Measurements from ENCODE around the gene FAM78B. TPM values are rescaled to one million over a fixed set of nuclear protein-coding genes. Genes with fewer than 3 reads are reported as not detected.

Gene FAM78B
- total RNA-seq, 1 donor from 2014 or later, result 3.1 TPM

DNA sequence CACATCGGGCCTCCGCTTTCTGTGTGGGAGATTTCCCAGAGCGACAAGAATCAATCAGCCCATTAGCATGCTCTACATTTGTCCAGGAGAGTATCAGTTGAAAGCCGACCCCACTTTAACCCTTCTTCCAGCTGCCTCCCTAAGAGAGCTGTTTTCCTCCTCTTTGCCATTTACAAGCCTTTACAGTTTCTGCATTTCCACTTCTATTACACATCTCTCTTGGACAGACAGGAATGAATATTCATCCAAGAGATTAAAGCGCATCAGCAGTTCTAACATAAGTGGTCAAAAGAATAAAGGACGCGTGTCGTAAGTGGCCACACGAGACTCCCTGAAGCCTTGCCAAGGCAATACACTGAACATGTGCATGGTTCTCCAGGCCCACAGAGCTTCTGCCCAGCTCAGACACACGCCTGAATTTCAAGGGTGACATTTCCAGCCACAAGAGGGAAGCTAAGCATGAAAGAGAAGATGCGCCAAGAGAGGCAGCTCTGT, 47.3 kb downstream of the FAM78B start:
- Mint-ChIP-seq H3K9me3 (ENCODE audit: low read depth) (no peaks in the 10 kb centered on the region), H3K27ac (no peak overlapping the region), H3K4me1 (ENCODE audit: low read depth) (peaks cover 9% of the 10 kb centered on the region), H3K27me3 (peaks cover 29% of the 10 kb centered on the region), H3K4me3 (ENCODE audit: low read depth) (no peak overlapping the region), H3K36me3 (ENCODE audit: insufficient read depth) (no peaks in the 10 kb centered on the region)
- TF ChIP-seq, protein P1, sequence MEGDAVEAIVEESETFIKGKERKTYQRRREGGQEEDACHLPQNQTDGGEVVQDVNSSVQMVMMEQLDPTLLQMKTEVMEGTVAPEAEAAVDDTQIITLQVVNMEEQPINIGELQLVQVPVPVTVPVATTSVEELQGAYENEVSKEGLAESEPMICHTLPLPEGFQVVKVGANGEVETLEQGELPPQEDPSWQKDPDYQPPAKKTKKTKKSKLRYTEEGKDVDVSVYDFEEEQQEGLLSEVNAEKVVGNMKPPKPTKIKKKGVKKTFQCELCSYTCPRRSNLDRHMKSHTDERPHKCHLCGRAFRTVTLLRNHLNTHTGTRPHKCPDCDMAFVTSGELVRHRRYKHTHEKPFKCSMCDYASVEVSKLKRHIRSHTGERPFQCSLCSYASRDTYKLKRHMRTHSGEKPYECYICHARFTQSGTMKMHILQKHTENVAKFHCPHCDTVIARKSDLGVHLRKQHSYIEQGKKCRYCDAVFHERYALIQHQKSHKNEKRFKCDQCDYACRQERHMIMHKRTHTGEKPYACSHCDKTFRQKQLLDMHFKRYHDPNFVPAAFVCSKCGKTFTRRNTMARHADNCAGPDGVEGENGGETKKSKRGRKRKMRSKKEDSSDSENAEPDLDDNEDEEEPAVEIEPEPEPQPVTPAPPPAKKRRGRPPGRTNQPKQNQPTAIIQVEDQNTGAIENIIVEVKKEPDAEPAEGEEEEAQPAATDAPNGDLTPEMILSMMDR (IDR thresholded peaks at IDR 0.05; ENCODE audit: unreplicated experiment), result no peak
- DNase-seq (ENCODE audit: low spot score, unreplicated experiment), result no peak

DNA sequence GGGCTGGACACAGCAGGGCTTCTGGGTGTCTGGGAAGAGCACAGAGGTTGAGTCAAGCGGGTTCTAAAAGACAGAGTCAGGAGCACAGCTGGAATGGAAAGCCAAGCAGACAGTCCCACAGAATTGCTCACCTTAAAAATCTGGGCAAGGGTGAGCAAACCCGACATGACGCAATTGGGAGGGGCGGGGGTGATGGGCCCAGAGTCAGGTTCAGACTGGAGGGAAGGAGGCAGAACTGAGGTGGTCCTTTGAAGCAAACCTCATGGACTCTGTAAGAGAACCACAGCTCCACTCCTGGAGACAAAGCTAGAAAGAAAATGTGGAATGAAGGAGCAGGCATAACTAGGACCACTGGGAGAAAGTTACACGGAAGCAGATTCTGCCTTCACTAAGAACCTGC, 49.0 kb downstream of the FAM78B start:
- TF ChIP-seq, protein P1 (IDR thresholded peaks at IDR 0.05; ENCODE audit: unreplicated experiment), result no peak
- DNase-seq (ENCODE audit: low spot score, unreplicated experiment), result no peak
- Mint-ChIP-seq H3K9me3 (ENCODE audit: low read depth) (no peaks in the 10 kb centered on the region), H3K36me3 (ENCODE audit: insufficient read depth) (no peaks in the 10 kb centered on the region), H3K27ac (no peak overlapping the region), H3K4me3 (ENCODE audit: low read depth) (no peak overlapping the region), H3K27me3 (peaks cover 29% of the 10 kb centered on the region), H3K4me1 (ENCODE audit: low read depth) (peaks cover 9% of the 10 kb centered on the region)

DNA sequence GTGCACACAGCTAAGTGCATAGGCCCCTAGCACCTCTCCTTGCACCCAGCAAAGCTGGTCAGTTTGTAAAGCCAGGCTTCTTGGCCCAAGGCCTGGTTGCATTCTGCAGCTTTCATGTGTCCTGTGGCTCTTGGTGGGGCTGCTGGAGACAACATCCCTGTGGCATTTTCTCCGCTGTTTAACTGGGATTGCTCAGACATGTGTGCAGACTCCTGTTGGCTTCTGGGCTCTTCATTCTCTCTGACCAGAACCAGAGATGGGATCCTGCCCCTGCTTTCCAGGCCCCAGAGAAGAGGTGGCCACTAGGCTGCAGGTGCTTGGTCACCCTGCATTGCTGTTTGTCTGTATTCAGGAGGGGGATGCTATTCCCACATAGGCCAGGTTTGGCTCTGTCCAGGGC, 50.8 kb downstream of the FAM78B start:
- no peaks in the 10 kb centered on the region for H3K9me3 Mint-ChIP-seq (ENCODE audit: low read depth)
- peaks cover 28% of the 10 kb centered on the region for H3K27me3 Mint-ChIP-seq
- TF ChIP-seq, protein P1 (IDR thresholded peaks at IDR 0.05; ENCODE audit: unreplicated experiment), result no peak
- no peak for DNase-seq (ENCODE audit: low spot score, unreplicated experiment)
- H3K36me3 Mint-ChIP-seq (ENCODE audit: insufficient read depth), result no peaks in the 10 kb centered on the region
- H3K27ac Mint-ChIP-seq, result no peak overlapping the region
- no peak overlapping the region for H3K4me3 Mint-ChIP-seq (ENCODE audit: low read depth)
- peaks cover 9% of the 10 kb centered on the region for H3K4me1 Mint-ChIP-seq (ENCODE audit: low read depth)

DNA sequence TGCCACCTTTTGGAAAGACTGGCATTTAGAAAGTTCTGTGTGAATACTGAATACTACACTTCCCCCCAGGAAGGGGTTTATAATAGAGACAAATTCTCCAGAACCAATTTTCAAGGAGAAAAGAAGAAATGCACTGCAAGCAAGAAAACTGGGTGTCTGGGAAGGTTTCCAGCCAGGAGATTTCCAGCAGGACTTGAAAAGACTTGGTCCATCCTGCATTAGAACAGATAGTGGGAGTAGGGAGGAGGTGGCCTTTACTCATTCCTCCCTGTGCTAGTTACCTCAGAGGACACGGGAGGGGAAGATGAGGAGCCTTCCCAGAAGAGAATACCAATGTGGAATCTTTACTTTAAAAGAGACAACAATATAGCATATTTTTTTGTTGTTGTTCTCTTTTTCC, 52.4 kb downstream of the FAM78B start:
- H3K36me3 Mint-ChIP-seq (ENCODE audit: insufficient read depth), result no peaks in the 10 kb centered on the region
- H3K4me1 Mint-ChIP-seq (ENCODE audit: low read depth), result peaks cover 6% of the 10 kb centered on the region
- H3K4me3 Mint-ChIP-seq (ENCODE audit: low read depth), result no peak overlapping the region
- no peaks in the 10 kb centered on the region for H3K9me3 Mint-ChIP-seq (ENCODE audit: low read depth)
- H3K27ac Mint-ChIP-seq, result no peak overlapping the region
- no peak for DNase-seq (ENCODE audit: low spot score, unreplicated experiment)
- peaks cover 21% of the 10 kb centered on the region for H3K27me3 Mint-ChIP-seq
- TF ChIP-seq, protein P1 (IDR thresholded peaks at IDR 0.05; ENCODE audit: unreplicated experiment), result no peak

DNA sequence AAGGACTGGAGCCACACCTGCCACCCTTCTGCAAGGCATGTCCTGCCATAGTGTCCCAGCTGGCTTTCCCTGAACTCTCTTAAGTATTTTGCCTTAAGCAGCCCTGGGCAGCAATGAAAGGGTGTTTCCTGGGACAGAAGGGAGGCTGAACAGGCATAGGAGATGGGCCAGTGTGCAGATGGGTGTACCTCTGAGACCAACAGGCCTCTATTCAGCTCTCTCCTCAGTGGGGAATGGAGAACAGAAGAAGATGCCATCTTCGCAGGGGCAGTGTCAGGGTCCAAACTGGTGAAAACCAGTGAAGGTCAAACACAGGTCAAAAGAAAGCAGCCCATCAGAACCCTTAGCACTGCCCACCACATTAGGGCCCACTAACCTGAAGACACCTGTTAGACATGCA, 53.2 kb downstream of the FAM78B start:
- Mint-ChIP-seq H3K36me3 (ENCODE audit: insufficient read depth) (no peaks in the 10 kb centered on the region), H3K4me3 (ENCODE audit: low read depth) (no peak overlapping the region), H3K27me3 (peaks cover 14% of the 10 kb centered on the region), H3K27ac (no peak overlapping the region), H3K4me1 (ENCODE audit: low read depth) (peaks cover 6% of the 10 kb centered on the region), H3K9me3 (ENCODE audit: low read depth) (no peaks in the 10 kb centered on the region)
- no peak for DNase-seq (ENCODE audit: low spot score, unreplicated experiment)
- TF ChIP-seq, protein P1 (IDR thresholded peaks at IDR 0.05; ENCODE audit: unreplicated experiment), result no peak
